ENCODE results near the gene ADAM33.

ADAM33 gene, protein sequence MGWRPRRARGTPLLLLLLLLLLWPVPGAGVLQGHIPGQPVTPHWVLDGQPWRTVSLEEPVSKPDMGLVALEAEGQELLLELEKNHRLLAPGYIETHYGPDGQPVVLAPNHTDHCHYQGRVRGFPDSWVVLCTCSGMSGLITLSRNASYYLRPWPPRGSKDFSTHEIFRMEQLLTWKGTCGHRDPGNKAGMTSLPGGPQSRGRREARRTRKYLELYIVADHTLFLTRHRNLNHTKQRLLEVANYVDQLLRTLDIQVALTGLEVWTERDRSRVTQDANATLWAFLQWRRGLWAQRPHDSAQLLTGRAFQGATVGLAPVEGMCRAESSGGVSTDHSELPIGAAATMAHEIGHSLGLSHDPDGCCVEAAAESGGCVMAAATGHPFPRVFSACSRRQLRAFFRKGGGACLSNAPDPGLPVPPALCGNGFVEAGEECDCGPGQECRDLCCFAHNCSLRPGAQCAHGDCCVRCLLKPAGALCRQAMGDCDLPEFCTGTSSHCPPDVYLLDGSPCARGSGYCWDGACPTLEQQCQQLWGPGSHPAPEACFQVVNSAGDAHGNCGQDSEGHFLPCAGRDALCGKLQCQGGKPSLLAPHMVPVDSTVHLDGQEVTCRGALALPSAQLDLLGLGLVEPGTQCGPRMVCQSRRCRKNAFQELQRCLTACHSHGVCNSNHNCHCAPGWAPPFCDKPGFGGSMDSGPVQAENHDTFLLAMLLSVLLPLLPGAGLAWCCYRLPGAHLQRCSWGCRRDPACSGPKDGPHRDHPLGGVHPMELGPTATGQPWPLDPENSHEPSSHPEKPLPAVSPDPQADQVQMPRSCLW

DNA sequence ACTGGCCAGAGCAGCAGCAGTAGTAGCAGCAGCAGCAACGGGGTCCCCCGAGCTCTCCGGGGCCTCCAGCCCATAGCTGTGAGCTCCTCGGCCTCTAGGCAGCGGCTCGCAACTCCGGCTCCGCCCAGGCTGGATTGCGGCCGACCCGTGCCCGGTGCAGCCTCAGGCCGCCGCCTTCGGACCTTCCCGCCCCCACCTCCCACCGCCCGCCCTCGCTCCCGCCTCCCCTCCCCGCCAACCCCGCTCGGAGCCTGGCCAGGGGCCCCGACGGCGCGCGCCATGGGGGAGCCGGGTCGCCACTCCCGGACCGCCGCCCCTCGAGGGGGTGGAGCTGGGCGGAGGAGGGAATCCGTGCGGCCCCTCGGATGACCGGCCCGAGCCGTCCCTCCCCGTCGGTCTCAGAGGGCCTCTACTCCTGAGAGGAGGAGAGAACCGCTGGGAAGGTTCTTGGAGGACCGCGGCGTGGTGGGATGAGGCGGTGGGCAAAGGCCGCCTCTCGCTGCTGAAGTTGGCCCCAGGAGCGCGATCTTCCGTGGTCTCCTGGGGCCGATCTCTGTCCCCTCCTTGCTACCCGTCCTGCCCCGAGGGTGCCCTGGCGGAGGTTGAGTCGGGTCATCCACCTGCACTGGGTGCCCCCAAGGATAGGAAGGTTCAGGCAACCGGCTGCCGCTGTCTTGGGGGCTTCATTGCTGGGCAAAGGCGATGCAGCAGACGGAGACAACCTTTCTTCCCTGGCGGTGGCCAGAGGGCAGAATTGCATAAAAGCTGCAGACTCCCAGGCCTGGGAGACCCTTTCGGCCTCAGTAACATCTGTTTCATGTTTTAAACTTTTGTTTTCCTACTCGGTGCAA, at the start of gene ADAM33:
ADAM33 (minus strand) TSS at position 80 of the 851 bp plus-strand sequence; CDS start at position 74, 6 bp downstream.
- TF ChIP-seq GATA2 (IDR thresholded peaks at IDR 0.05; ENCODE audit: low read depth, low read length): no peak
- TF ChIP-seq GATA3 (IDR thresholded peaks at IDR 0.05; ENCODE audit: low read depth, low read length): no peak

DNA sequence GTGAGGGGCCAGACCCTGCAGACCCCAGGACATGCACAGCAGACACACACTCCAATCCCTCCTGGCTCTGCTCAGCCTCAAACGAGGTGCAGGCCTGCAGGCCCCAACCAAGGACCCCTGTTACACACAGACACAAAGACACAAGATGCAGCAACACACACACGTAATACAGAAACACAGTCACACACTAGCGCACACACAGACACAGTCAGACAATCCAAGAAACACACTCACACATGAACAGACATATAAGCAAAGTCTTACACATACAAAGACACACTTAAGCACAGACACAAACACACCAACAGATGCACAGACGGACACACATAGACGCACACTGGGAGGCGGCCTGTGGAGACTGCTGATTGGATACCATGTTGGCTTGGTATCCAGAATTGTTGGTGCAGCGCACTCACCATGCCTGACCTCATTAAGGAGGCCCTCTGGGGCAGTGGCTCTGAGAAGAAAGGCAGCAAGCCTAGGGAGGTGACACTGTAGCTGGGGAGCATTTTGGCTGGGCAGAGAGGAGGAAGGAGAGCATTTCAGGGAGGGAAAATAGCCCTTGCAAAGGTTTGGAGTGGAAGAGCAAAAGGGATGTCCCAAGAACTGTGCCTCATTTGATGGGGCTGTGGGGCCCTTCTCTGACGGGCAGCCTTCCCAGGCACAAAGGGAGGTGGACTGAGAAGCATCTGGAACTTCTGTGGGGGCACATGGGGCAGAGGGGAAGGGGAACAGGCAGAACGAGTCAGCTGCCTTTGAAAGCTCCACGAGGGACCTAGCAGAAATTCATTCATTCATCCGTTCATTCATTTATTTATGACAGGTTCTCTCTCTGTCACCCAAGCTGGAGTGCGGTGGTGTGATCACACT, 49.2 kb upstream of the ADAM33 start:
- no peak for TF ChIP-seq GATA3 (IDR thresholded peaks at IDR 0.05; ENCODE audit: low read depth, low read length)
- TF ChIP-seq GATA2 (IDR thresholded peaks at IDR 0.05; ENCODE audit: low read depth, low read length): no peak

DNA sequence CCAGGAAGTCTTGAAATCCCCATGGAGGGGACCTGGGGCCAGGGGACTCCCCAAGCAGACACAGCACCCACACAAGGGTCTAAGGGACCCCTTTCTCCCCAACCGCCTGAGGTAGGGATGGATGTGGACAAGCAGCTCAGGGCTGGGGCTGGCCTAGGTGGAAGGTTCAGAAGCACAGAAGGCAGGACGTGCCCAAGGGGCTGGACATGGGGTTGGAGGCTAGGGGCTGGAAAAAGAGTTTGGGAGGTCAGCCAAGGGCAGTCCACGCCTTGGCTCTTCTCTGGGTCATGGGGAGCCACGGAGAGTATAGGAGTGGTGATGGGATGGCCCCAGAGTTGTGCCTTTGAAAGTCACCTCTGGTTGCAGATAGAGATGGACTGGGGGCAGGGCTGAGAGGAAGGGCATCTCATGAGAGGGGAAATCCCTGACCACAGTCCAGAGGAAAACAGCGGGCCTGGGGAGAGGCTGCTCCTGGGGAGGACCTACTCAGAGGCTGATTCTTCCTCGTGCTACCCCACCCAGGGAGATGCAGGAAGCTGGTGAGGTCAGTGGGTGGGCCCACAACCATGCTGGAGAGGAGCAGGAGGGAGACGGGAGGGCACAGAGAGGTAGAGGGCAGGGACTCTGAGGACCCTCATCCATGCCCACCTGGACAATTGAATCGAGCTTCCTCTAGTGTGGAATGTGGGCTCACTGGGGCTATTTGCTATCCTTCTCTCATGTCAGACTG, 48.2 kb upstream of the ADAM33 start:
- no peak for TF ChIP-seq GATA2 (IDR thresholded peaks at IDR 0.05; ENCODE audit: low read depth, low read length)
- no peak for TF ChIP-seq GATA3 (IDR thresholded peaks at IDR 0.05; ENCODE audit: low read depth, low read length)

DNA sequence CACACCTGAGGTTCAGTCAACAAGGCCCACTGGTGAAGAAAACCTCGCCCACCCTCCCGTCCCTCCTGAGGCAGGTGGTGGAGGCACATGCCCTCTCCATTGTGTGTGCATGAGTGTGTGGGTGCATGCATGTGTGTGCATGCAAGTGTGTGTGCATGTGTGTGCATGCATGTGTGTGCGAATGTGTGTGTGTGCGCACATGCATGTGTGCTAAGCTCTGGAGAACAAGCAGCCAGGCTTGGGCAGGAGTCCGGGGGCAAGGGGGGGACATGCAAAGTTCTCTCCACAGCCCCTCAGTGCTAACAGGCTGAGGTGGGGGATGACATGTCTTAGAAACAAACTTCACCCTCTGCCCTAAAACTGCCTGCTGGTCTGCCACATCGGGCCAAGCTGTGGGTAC, 47.6 kb upstream of the ADAM33 start:
- TF ChIP-seq GATA3 (IDR thresholded peaks at IDR 0.05; ENCODE audit: low read depth, low read length) (no peak), GATA2 (IDR thresholded peaks at IDR 0.05; ENCODE audit: low read depth, low read length) (no peak)

DNA sequence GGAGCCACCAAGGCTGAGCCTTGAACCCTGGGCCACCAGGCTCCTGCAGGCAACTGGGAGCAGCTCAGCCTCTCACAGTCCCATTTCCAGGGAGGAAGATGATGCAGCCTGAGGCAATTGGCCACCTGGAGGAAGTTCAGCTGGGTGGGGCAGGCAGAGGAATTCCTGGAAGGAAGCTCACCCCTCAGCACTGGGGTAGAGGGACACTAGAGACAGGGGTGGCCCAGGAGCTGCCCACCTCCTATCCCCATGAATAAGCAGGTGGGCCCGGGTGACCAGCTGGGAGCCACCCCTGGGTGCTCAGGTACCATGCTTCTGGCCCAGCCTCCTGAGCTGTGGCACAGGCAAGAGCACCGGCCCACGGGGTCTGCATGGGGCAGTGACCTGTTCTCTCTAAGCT, 47.1 kb upstream of the ADAM33 start:
- no peak for TF ChIP-seq GATA2 (IDR thresholded peaks at IDR 0.05; ENCODE audit: low read depth, low read length)
- TF ChIP-seq GATA3 (IDR thresholded peaks at IDR 0.05; ENCODE audit: low read depth, low read length): no peak

DNA sequence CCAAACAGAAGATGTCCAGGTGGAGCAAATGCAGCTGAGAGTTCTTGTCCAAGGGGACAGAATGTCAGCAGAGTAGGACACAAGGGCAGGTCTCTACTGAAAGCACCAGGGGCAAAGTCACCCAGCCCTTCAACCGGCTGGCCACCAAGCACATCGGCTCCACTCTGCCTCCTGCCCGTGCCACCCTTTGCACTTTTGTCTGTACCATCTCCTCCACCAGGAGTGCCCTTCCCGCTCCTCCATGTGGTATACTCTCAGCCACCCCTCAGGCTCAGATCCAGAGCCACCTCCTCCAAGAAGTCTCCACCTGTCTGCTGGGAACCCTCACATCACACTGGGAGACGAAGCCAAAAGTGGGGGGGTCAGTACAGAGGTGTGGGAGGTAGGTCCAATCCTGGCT, 46.5 kb upstream of the ADAM33 start:
- TF ChIP-seq GATA2 (IDR thresholded peaks at IDR 0.05; ENCODE audit: low read depth, low read length) (no peak), GATA3 (IDR thresholded peaks at IDR 0.05; ENCODE audit: low read depth, low read length) (no peak)

DNA sequence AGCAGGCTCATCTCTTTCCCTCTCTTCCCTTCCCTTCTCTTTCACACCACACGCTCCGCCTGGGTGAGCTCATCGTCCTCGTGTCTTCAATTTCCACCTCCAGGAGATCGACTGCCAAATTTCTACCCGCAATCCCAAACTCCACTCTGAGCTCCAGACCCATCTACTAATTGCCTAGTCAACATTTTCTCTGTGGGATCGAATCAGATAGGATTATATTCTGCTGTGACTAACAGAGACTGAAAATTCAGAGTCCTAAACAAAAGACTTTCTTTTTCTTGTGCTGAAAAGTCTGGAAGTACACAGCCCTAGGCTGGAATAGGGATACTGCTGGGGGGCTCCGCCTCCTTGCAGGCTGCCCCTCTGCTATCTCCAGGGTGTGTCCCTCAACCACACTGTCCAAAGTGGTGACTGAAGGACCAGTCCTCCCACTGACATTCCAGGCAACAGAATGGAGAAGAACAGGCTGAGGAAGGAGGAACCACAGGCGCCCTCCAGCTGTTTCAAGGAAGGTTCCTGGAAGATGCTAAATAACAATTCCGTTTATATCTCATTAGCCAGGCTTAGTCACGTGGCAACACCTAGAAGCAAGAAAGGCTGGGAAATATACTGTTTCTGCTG, 45.7 kb upstream of the ADAM33 start:
- TF ChIP-seq GATA3 (IDR thresholded peaks at IDR 0.05; ENCODE audit: low read depth, low read length) (no peak), GATA2 (IDR thresholded peaks at IDR 0.05; ENCODE audit: low read depth, low read length) (no peak)

DNA sequence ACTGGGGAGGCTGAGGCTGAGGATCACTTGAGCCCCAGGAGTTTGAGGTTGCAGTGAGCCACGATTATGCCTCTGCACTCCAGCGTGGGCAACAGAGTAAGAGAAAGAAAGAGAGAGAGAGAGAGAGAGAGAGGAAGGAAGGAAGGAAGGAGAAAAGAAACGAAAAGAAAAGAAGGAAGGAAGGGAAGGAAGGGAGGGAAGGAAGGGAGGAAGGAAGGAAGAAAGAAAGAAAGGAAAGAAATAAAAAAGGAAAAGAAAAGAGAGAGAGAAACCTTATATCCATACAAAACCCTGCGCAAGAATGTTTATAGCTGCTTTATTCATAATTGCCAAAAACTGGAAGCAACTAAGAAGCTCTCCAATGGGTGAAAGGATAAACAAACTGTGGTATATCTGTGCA, 42.5 kb upstream of the ADAM33 start:
- TF ChIP-seq GATA2 (IDR thresholded peaks at IDR 0.05; ENCODE audit: low read depth, low read length): no peak
- no peak for TF ChIP-seq GATA3 (IDR thresholded peaks at IDR 0.05; ENCODE audit: low read depth, low read length)

DNA sequence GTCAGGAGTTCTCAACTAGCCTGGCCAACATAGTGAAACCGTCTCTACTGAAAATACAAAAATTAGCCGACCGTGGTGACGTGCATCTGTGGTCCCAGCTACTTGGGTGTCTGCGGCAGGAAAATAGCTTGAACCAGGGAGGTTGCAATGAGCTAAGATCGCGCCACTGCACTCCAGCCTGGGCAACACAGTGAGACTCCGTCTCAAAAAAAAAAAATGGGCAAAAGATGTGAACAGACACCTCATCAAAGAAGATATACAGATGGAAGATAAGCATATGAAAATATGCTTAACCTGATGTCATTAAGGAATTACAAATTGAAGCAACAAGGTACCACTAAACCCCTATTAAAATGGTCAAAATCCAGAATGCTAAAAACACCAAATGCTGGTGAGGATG, 41.5 kb upstream of the ADAM33 start:
- TF ChIP-seq GATA3 (IDR thresholded peaks at IDR 0.05; ENCODE audit: low read depth, low read length) (no peak), GATA2 (IDR thresholded peaks at IDR 0.05; ENCODE audit: low read depth, low read length) (no peak)

DNA sequence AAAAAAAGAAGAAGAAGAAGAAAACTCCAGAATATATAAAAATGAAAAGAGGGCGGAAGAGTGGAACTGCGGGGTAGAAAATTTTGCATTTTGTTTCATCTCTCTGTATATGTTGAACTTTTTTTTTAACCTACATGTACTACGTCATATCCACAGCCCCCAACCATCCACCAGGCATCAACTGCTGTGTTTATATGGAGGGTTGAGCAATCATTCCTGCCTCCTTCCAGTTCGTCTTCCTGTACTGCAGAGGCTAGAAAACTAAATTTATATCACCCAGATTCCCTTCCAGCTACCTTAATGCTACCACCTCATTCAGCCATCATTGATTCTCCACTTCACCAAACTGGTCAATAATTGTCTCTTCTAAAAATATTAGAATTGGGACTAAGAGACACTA, 40.1 kb upstream of the ADAM33 start:
- TF ChIP-seq GATA2 (IDR thresholded peaks at IDR 0.05; ENCODE audit: low read depth, low read length) (no peak), GATA3 (IDR thresholded peaks at IDR 0.05; ENCODE audit: low read depth, low read length) (no peak)

DNA sequence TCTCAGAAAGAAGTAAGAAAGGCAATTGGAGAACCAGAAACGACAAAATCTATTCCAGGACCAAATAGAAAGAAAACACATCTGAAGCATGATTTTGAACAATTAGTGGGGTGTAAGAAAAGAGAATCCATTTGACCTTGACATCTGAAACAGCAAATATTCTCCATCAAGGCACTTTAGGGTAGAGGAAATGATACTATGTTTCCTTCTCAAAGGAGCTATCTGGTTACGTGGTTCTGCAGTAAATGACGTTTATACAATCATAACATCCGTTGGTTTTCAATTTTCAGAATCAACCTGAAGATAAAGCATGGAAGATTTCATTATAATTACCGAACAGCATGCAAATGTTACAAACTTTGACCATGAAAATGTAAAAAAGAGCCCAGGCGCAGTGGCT, 38.8 kb upstream of the ADAM33 start:
- TF ChIP-seq GATA2 (IDR thresholded peaks at IDR 0.05; ENCODE audit: low read depth, low read length): no peak
- no peak for TF ChIP-seq GATA3 (IDR thresholded peaks at IDR 0.05; ENCODE audit: low read depth, low read length)

DNA sequence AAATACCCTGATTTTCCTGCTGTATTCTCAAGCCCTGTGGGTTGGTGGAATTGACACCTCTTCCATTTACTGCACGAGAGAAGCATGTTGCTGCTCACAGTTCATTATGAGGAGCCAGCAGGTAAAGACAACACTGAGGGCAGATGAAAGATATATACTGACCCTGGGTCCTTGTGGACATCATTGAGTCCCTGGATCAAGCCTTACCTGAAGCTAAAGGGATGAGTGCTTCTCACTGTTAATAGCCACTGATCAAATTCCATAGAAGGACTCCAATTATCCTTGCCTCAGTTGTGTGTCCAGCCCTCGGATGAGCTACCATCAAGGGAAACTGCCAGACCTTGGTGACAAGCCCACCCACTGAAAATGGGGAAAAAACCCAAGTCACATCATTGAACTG, 38.3 kb upstream of the ADAM33 start:
- TF ChIP-seq GATA3 (IDR thresholded peaks at IDR 0.05; ENCODE audit: low read depth, low read length): no peak
- no peak for TF ChIP-seq GATA2 (IDR thresholded peaks at IDR 0.05; ENCODE audit: low read depth, low read length)
